IPS-NIHi7 (cell line): ENCODE results near the gene ZNF664.
"Not testable (repeated sequence)": the region's sequence is repeated elsewhere in the genome, so short reads cannot be mapped to it uniquely, and the experiment has no call there.

Experiments
- DNase-seq: peaks from one replicate; pipeline ENCODE4 v3.0.0; 2012; ENCODE audit warnings: mixed read lengths; ENCODE audit errors: extremely low spot score

Gene ZNF664

GRCh38 chr12:123941624-123942237 is 31.3 kb upstream of the ZNF664 start:
- DNase-seq, result no peak

DNA sequence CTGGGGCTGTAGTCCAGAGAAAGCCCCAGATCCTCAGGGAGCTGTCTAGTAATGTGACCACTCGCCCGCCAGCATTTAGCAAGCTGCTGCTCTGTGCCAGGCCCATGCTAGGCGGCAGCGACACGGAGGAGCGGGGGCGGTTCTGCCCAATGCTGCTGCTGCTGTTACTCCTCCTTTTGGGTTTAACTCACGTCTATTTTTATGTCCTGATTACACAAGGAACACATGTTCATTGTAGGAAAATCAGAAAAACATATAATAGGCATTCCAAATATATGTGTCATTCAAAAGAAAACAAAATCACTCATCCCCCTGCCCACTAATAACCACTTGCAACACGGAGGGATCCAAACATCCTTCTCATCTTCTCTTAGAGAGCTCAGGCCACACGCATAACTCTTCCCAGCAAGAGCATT is 30.8 kb upstream of the ZNF664 start:
- no peak for DNase-seq

DNA sequence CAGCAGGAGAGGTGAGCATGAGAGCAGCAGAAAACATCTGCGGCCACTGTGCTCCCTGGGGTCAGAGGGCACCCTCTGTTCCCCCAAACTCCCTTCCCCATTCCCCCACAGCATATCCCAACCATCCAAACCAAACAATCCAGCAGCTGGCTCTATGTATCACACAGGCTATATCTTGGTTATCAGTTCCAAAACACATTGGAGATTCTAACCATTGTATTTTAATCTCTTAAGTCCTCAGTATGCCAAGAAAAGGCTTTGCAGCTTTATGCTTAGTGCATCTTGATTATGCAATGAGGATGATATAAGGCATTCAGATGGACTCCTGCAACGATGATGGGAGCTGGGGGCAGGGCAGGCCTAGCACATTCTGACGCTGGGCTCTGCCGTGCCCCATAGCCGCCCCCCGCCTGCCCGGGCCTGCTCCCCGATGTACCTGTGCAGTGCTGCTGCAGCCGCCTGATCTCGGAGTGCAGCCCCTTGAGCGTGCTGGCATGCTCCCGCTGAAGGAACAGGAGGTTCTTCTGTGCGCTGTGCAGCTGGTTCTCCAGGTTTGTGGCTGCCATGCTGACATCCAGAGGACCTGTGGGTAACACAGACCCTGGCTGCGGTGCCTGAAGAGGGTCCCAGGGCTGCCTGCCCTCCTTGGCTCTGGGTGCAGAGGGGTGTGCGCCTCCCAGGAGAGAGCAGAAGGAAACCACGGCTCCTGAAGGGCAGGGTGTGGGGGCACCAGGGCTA is 29.9 kb upstream of the ZNF664 start:
- no peak for DNase-seq

DNA sequence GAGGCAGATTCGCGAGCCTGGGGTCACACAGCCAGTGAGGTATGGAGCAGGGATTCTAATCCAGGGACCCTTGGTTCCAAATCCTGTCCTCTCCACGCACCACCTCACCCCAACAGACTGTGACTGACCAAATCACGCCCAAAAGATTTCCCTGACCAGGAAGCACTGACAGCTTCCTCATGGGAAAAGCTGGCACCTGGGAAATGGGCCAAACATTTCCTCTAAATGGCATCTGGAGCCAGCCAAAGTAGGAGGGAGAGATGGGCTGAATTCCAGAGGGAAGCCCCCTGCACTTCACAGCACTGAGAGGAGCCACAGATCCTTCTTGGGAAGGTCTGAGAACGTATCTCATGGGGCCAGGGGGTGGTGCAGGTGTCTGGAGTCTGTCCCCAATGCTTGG is 29.2 kb upstream of the ZNF664 start:
- no peak for DNase-seq

DNA sequence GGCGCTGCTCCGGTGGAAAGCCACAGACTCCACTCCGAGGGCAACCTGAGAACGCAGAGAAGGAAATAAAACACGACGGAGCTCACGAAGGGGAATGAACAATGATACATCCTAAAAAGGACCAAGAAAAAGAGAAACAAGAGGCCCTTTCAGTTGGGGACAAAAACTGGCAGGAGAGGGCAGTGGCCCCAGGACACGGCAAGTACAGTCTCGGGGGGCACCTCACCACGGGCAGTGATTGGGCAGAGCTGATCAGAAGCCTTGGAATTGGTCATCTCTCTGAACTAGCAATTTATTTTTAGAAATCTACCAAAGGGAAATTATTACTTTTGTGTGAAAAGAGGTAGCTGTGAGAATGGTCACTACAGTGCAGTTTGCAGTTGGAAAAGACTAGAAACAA is 28.3 kb upstream of the ZNF664 start:
- DNase-seq, result no peak

DNA sequence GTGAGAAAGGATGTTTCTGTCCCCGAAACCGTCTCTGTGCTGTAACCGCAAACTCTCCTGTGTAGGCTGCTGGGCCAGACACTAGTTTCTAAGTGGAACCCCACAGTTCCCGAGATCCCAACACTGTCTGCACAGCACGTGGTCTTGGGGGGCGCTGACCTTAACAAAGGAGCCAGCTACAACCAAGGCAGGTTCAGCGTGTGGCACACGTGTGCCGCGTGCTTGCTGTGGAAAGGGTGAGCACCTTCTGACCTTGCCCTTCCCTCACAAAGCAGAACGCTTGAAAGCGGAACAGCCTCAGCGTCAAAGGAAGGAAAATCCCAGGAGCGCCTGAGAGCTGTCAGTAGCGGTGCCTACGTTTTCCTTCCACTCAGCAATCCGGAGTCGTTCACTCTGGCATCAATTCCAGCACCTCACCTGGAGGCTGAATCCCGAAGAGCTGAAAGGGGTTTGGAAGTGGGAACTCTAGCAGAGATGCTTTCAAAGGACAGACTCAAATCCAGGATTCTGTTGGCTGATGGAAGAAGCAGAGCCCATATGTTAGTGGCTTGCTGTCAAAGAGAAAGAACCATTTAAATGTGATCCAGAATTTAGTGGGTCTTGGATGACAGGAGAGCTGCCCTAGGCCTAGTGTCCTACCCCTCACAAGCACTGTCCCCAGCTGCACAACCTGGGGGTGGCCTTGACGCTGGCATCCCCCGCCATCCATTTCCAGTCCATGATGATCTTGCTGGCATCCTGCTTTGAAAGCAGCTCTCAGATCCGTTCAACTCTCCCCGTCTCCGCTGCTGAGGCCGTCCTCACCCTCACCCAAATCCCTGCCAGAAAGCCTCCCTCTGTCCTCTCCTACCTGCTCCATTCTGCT is 27.5 kb upstream of the ZNF664 start:
- no peak for DNase-seq

DNA sequence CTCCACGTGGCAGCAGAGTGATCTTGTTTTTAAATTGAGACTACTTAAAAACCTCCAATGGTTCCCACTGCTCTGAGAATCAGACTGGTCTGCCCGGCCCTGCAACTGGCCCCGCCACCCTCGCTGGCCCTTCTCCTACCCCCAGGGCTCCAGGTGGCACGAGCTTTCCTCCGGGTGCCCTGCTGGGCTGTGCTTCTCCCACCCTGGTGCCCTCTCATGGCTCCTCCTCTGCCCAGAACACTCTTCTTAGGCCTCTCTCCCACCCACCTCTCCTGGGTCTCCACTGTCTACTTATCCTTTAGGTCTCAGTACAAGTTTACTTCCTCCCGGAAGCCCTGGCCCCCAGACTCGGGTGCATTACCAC is 26.9 kb upstream of the ZNF664 start:
- DNase-seq, result no peak

DNA sequence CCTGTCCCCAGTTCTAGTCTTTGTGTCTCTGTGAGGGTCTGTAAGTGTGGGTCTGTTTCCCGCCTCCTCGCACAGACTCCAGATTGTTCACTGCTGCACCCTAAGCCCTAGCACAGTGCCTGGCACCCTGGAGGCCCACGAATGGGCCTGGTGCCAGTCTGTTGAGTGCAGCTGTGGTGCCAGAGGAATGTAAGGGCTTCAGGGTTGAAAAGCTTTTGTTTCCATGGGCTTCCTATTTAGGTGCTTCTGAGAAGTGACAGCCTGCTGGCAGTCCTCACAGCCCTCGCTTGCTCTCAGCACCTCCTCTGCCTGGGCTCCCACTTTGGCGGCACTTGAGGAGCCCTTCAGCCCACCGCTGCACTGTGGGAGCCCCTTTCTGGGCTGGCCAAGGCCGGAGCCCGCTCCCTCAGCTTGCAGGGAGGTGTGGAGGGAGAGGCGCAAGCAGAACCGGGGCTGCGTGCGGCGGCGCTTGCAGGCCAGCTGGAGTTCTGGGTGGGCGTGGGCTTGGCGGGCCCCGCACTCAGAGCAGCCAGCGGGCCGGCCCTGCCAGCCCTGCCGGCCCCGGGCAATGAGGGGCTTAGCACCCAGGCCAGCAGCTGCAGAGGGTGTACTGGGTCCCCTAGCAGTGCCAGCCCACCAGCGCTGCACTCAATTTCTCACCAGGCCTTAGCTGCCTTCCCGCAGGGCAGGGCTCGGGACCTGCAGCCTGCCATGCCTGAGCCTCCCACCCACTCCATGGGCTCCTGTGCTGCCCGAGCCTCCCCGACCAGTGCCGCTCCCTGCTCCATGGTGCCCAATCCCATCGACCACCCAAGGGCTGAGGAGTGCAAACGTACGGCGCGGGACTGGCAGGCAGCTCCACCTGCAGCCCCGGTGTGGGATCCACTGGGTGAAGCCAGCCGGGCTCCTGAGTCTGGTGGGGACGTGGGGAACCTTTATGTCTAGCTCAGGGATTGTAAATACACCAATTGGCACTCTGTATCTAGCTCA is 26.2 kb upstream of the ZNF664 start:
- DNase-seq, result not testable (repeated sequence)

- DNase-seq, result not testable (repeated sequence)
Measured at GRCh38 chr12:123947531-123947930, 25.5 kb upstream of the ZNF664 start.

DNA sequence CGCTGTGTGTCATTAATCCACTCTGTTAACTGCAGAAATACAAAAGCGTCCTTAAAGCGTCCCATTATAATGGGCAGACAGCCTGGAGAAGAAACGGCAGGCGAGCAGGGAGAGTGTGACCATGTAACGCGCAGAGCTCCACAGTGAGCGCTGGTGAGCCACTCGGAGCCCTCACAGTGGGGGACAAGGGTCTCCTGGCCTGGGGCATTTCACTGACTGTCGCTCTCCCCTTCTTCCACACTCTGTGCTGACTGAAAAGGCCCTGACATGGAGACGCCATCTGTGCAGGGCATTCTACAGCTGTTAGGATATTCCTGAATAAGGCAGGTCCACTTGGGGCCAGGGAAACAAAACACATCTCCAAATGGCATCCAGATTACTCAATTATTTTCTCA is 24.6 kb upstream of the ZNF664 start:
- DNase-seq, result no peak

- DNase-seq, result no peak
Measured at GRCh38 chr12:123948796-123949769, 23.9 kb upstream of the ZNF664 start.

DNA sequence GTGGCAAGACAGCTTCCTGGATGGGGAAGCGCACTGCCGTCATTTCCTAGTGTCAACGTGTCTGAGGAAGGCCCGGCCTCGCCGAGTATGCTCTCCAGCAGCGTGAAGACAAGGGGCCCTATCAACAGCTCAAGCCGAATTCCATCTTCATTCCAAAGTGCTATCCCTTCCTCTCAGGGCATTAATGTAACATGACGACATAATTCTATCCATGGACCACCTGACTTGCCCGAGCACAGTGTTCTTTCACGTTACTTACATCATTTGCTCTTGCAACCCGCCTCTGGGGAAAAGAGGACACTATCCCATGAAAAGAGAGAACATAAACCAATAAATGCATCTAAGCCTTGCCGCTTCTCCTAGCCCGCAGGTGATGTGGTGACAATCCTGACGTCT is 23.2 kb upstream of the ZNF664 start:
- no peak for DNase-seq

GRCh38 chr12:123950476-123951349 is 22.3 kb upstream of the ZNF664 start:
- DNase-seq, result no peak

- DNase-seq, result no peak
Measured at GRCh38 chr12:123951467-123951866, 21.5 kb upstream of the ZNF664 start.

GRCh38 chr12:123952037-123952436 is 21.0 kb upstream of the ZNF664 start:
- DNase-seq, result no peak

DNA sequence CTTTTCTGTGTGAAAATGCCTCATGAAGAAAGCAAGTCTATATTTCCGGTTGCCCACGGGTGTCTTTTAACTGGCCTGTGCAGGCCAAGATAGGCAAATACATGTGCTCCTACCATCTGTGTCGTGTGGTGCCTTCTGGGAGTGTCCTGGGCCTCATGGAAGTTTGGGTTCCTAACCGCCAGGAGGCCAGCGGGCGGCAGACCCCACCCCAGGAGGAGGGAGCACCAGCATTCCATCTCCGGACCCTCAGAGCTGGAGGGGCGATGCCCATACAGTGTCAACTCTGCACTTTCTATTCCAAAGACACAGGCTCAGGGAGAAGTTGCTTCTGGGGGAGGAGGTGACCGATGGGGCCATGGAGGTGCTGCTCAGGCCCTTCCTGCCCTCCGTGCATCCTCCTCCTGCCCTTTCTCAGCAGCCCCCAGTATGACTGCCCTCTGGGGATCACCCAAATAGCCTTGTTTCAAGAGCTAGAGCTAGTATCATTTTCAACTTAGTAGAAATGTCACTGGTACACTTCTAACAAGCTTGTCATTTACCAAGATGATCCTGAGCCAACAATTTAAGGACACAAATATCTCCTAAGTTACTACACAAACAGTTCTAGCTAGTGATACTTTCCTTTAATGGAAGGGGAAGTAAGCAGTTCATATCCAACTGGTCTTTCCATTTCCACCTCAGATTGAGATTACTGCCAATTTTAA is 18.2 kb upstream of the ZNF664 start:
- no peak for DNase-seq

DNA sequence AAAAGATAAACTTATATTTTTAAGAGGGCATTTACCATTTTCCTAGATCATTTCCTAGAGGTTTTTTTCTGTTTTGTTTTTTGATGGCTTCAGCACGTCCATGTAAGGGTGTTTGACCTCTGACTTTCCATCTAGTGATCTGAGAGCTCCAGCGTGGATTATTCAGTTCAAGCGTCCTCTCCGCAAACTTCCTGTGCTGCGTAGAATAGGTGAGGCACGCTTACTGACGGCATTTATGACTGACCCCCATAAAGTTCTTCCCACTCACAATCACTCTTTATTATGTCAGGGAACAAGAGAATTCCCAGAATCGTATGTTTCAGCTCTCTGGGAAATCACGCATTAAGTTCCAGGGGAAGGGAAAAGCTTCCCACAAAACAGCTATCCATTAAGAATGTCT is 16.8 kb upstream of the ZNF664 start:
- no peak for DNase-seq

DNA sequence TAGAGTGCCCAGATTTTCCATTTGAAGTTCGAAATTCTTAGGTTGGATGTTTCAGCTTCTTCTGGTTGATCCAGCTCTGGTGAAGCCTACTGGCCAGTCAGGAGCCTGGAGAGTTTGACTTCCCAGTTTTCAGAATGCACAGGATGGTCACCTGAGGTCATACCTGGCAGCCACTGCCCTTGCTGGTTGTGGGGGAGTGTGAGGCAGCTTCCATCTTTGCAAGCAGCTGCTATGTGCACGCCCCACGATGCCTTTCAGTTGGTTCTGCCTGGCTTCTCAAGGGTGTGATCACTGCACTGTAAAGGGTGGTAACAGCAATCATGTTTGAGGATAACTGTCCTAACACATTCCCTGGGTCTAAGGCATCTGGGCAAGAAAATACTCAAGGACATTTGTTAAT is 15.8 kb upstream of the ZNF664 start:
- no peak for DNase-seq

GRCh38 chr12:123958462-123958861 is 14.6 kb upstream of the ZNF664 start:
- DNase-seq, result no peak
